Activated CD4-positive, alpha-beta T cell treated with anti-CD3 and anti-CD28 coated beads, Interleukin-10, Interleukin-2, amounts not matched to agents 100 ng/mL and 50 ng/mL, durations not matched to agents 16 hours and 8 hours (primary cell): ENCODE measurements around the gene NSD1.

Experiments
- DNase-seq: peaks from one replicate; pipeline ENCODE4 v3.0.0-alpha.2; 2020

The NSD1 gene

GRCh38 chr5:177133096-177133852 lies at the start of gene NSD1:
NSD1 (plus strand) TSS chr5:177133773; CDS start chr5:177135104, 1,331 bp downstream.
- DNase-seq, result peak; percentile 96

DNA sequence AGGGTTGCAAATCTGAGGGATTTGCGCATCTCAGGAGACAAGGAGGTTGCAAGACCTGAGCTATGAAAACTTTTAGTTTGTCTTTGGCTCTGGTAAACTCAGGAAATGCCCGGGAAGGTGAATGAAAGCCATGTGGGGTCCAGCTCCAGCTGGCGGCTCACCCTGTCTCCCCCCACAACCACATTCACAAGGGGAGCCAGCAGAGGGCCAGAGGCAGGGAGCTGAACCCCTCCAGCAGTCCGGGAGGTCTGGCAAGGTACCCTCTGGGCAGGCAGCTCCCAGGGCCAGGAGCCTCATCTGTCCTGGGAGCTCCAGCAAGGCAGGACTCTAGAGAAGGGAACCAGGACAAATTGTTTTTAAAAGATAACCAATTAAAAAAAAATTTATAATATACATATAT lies 49.4 kb upstream of the NSD1 start:
- no peak for DNase-seq

- DNase-seq, result no peak
Measured at GRCh38 chr5:177085985-177086653, 47.5 kb upstream of the NSD1 start.

GRCh38 chr5:177086654-177087397 lies 46.7 kb upstream of the NSD1 start, which contains the start of gene FGFR4:
FGFR4 (plus strand) TSS chr5:177086915; CDS start chr5:177089603, 2,688 bp downstream.
- DNase-seq, result peak; percentile 71

- DNase-seq, result no peak
Measured at GRCh38 chr5:177087398-177088005, 46.1 kb upstream of the NSD1 start.

- no peak for DNase-seq
Measured at GRCh38 chr5:177089127-177089526, 44.4 kb upstream of the NSD1 start.

DNA sequence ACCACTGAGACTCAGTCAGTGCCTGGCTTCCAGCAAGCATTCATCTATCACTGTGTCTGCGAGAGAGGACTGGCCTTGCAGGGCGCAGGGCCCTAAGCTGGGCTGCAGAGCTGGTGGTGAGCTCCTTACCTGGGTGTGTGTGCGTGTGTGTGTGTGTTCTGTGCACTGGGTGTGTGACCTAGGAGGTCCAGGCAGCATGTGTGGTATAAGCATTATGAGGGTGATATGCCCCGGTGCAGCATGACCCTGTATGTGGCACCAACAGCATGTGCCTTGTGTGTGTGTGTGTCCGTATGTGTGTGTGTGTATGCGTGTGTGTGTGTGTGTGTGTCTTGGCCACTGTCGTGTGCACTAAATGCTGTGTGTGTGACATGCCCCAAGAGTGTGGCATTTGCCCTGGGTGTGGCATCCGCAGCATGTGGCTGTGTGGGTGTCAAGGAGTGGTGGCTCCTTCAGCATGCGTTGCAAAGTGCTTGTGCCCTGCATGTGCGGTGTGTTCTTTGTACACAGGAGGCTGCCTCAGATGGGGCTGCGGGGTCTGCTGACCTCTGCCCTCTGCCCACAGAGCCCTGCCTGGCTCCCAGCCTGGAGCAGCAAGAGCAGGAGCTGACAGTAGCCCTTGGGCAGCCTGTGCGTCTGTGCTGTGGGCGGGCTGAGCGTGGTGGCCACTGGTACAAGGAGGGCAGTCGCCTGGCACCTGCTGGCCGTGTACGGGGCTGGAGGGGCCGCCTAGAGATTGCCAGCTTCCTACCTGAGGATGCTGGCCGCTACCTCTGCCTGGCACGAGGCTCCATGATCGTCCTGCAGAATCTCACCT lies 43.5 kb upstream of the NSD1 start:
- DNase-seq, result no peak

DNA sequence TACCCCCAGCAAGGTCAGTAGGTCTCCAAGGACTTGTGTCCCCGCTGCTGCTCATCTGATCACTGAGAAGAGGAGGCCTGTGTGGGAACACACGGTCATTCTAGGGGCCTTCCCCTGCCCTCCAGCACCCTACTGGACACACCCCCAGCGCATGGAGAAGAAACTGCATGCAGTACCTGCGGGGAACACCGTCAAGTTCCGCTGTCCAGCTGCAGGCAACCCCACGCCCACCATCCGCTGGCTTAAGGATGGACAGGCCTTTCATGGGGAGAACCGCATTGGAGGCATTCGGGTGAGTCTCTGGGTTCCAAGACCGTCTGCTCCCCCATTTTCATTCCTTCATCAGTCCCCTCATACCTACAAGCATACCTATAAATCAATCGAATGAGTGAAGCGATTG lies 42.8 kb upstream of the NSD1 start:
- no peak for DNase-seq

DNA sequence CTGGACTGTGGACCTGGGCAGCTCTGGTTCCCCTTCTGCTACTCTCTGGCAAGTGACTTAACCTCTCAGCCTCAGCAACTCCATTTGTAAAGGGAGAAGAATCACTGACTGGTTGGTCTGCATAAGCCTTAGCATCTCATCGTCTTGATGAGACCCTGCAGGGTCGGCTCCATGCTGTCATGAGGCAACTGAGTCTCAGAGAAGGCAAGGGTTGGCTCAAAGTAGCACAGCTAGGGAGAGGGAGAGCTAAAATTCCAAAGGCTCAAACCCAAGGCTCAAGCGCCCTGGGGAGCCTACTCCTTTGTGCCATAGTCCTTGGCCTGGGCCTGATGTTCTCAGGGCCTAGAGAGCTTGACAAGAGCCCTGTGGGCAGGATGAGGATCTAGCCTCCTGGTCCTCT lies 42.3 kb upstream of the NSD1 start:
- DNase-seq, result no peak

DNA sequence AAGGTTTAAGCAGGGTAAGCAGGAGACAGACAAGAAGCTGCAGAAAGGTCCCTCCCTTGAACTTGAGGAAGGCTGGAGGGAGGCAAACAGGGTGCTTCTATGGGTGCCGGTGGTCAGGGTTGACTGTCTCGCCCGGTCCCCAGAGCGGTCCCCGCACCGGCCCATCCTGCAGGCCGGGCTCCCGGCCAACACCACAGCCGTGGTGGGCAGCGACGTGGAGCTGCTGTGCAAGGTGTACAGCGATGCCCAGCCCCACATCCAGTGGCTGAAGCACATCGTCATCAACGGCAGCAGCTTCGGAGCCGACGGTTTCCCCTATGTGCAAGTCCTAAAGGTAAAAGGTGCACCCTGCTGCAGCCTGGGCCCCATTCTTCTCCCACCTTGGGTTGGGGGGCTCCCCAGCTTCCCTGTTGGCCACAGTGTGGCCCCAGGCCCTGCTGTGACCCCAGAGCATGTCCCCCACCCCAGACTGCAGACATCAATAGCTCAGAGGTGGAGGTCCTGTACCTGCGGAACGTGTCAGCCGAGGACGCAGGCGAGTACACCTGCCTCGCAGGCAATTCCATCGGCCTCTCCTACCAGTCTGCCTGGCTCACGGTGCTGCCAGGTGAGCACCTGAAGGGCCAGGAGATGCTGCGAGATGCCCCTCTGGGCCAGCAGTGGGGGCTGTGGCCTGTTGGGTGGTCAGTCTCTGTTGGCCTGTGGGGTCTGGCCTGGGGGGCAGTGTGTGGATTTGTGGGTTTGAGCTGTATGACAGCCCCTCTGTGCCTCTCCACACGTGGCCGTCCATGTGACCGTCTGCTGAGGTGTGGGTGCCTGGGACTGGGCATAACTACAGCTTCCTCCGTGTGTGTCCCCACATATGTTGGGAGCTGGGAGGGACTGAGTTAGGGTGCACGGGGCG lies 41.1 kb upstream of the NSD1 start:
- DNase-seq, result no peak

- no peak for DNase-seq
Measured at GRCh38 chr5:177093082-177093712, 40.4 kb upstream of the NSD1 start.

- DNase-seq, result no peak
Measured at GRCh38 chr5:177093803-177094202, 39.8 kb upstream of the NSD1 start.

GRCh38 chr5:177094224-177095087 lies 39.1 kb upstream of the NSD1 start:
- no peak for DNase-seq

GRCh38 chr5:177095088-177095669 lies 38.4 kb upstream of the NSD1 start:
- no peak for DNase-seq

- no peak for DNase-seq
Measured at GRCh38 chr5:177096162-177097015, 37.2 kb upstream of the NSD1 start.

- no peak for DNase-seq
Measured at GRCh38 chr5:177097016-177097985, 36.3 kb upstream of the NSD1 start.

- no peak for DNase-seq
Measured at GRCh38 chr5:177098120-177098469, 35.5 kb upstream of the NSD1 start.
